WTC11 (cell line): ENCODE measurements around the gene C1orf56. TPM values are rescaled to one million over a fixed set of nuclear protein-coding genes. Genes with fewer than 3 reads are reported as not detected.

Experiments used
- ELF4 ChIP-seq: sonication (generic); formaldehyde crosslinking; IDR thresholded peaks from 2 replicates; pipeline ENCODE4 v1.8.1; 2022; ENCODE audit warnings: low read depth, mild to moderate bottlenecking, moderate library complexity, missing genetic modification reagents
- ESRRA ChIP-seq: sonication (generic); formaldehyde crosslinking; IDR thresholded peaks from 2 replicates; pipeline ENCODE4 v1.8.1; 2022; ENCODE audit warnings: mild to moderate bottlenecking, missing genetic modification reagents, borderline replicate concordance
- GTF2I ChIP-seq: fragments of 250-450 bp; sonication (Bioruptor Pico); conservative IDR thresholded peaks from 2 replicates; pipeline ENCODE4 v1.4.0; 2021; ENCODE audit warnings: mild to moderate bottlenecking
- ZMAT4 ChIP-seq: fragments of 250-450 bp; sonication (Bioruptor Pico); IDR thresholded peaks from 2 replicates; pipeline ENCODE4 v1.9.0; 2021; ENCODE audit warnings: mild to moderate bottlenecking
- ZNF281 ChIP-seq: sonication (generic); formaldehyde crosslinking; IDR thresholded peaks from 2 replicates; pipeline ENCODE4 v1.8.0; 2023; ENCODE audit warnings: mild to moderate bottlenecking, missing genetic modification reagents
- ZNF317 ChIP-seq: sonication (generic); formaldehyde crosslinking; IDR thresholded peaks from 2 replicates; pipeline ENCODE4 v1.8.1; 2023; ENCODE audit warnings: low read depth, mild to moderate bottlenecking, moderate library complexity, missing genetic modification reagents, borderline replicate concordance
- ZNF416 ChIP-seq: fragments of 250-450 bp; sonication (Bioruptor Pico); IDR thresholded peaks from 2 replicates; pipeline ENCODE4 v1.9.0; 2021; ENCODE audit warnings: mild to moderate bottlenecking, inconsistent platforms
- ZNF512 ChIP-seq: sonication (generic); formaldehyde crosslinking; IDR thresholded peaks from 2 replicates; pipeline ENCODE4 v1.8.1; 2022; ENCODE audit warnings: missing genetic modification reagents, borderline replicate concordance
- total RNA-seq: library from RNA; stranded (reverse); gene quantifications from 3 replicates; pipeline ENCODE4 v1.2.3, GENCODE V29; 2021
- TF ChIP-seq, protein P1 (sequence below): fragments of 250-450 bp; sonication (Bioruptor Pico); IDR thresholded peaks from 2 replicates; pipeline ENCODE4 v1.9.0; 2021; ENCODE audit warnings: mild to moderate bottlenecking
- TF ChIP-seq, protein P2 (sequence below): sonication (generic); formaldehyde crosslinking; conservative IDR thresholded peaks from 2 replicates; pipeline ENCODE4 v1.8.1; 2023; ENCODE audit warnings: mild to moderate bottlenecking, low read depth, missing genetic modification reagents, moderate library complexity
- TF ChIP-seq, protein P3 (sequence below): sonication (generic); formaldehyde crosslinking; IDR thresholded peaks from 2 replicates; pipeline ENCODE4 v1.8.0; 2023; ENCODE audit warnings: missing genetic modification reagents
- TF ChIP-seq, protein P4 (sequence below): sonication (generic); formaldehyde crosslinking; IDR thresholded peaks from 2 replicates; pipeline ENCODE4 v1.8.1; 2022; ENCODE audit warnings: low read depth, mild to moderate bottlenecking, moderate library complexity, missing genetic modification reagents, borderline replicate concordance

The C1orf56 gene
- total RNA-seq, 1 experiment from 2014 or later = 2.9 TPM

- TF ChIP-seq, protein P1, sequence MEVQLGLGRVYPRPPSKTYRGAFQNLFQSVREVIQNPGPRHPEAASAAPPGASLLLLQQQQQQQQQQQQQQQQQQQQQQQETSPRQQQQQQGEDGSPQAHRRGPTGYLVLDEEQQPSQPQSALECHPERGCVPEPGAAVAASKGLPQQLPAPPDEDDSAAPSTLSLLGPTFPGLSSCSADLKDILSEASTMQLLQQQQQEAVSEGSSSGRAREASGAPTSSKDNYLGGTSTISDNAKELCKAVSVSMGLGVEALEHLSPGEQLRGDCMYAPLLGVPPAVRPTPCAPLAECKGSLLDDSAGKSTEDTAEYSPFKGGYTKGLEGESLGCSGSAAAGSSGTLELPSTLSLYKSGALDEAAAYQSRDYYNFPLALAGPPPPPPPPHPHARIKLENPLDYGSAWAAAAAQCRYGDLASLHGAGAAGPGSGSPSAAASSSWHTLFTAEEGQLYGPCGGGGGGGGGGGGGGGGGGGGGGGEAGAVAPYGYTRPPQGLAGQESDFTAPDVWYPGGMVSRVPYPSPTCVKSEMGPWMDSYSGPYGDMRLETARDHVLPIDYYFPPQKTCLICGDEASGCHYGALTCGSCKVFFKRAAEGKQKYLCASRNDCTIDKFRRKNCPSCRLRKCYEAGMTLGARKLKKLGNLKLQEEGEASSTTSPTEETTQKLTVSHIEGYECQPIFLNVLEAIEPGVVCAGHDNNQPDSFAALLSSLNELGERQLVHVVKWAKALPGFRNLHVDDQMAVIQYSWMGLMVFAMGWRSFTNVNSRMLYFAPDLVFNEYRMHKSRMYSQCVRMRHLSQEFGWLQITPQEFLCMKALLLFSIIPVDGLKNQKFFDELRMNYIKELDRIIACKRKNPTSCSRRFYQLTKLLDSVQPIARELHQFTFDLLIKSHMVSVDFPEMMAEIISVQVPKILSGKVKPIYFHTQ (CRISPR knock-in tag) = no peak
- no peak for TF ChIP-seq ZMAT4
- TF ChIP-seq, protein P2, sequence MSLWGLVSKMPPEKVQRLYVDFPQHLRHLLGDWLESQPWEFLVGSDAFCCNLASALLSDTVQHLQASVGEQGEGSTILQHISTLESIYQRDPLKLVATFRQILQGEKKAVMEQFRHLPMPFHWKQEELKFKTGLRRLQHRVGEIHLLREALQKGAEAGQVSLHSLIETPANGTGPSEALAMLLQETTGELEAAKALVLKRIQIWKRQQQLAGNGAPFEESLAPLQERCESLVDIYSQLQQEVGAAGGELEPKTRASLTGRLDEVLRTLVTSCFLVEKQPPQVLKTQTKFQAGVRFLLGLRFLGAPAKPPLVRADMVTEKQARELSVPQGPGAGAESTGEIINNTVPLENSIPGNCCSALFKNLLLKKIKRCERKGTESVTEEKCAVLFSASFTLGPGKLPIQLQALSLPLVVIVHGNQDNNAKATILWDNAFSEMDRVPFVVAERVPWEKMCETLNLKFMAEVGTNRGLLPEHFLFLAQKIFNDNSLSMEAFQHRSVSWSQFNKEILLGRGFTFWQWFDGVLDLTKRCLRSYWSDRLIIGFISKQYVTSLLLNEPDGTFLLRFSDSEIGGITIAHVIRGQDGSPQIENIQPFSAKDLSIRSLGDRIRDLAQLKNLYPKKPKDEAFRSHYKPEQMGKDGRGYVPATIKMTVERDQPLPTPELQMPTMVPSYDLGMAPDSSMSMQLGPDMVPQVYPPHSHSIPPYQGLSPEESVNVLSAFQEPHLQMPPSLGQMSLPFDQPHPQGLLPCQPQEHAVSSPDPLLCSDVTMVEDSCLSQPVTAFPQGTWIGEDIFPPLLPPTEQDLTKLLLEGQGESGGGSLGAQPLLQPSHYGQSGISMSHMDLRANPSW = no peak
- no peak for TF ChIP-seq ESRRA
- TF ChIP-seq, protein P3, sequence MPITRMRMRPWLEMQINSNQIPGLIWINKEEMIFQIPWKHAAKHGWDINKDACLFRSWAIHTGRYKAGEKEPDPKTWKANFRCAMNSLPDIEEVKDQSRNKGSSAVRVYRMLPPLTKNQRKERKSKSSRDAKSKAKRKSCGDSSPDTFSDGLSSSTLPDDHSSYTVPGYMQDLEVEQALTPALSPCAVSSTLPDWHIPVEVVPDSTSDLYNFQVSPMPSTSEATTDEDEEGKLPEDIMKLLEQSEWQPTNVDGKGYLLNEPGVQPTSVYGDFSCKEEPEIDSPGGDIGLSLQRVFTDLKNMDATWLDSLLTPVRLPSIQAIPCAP (CRISPR knock-in tag) = no peak
- no peak for TF ChIP-seq ELF4 (CRISPR knock-in tag)
- no peak for TF ChIP-seq ZNF512 (CRISPR knock-in tag)
- TF ChIP-seq ZNF416 = no peak
- no peak for TF ChIP-seq ZNF317 (CRISPR knock-in tag)
- TF ChIP-seq, protein P4, sequence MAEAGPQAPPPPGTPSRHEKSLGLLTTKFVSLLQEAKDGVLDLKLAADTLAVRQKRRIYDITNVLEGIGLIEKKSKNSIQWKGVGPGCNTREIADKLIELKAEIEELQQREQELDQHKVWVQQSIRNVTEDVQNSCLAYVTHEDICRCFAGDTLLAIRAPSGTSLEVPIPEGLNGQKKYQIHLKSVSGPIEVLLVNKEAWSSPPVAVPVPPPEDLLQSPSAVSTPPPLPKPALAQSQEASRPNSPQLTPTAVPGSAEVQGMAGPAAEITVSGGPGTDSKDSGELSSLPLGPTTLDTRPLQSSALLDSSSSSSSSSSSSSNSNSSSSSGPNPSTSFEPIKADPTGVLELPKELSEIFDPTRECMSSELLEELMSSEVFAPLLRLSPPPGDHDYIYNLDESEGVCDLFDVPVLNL = no peak
- TF ChIP-seq ZNF281 (CRISPR knock-in tag) = no peak
- TF ChIP-seq GTF2I (CRISPR knock-in tag) = no peak
Measured at GRCh38 chr1:151011154-151011850, 36.2 kb upstream of the C1orf56 start (continued).
